ENCODE data around the gene RUNX1.

DNA sequence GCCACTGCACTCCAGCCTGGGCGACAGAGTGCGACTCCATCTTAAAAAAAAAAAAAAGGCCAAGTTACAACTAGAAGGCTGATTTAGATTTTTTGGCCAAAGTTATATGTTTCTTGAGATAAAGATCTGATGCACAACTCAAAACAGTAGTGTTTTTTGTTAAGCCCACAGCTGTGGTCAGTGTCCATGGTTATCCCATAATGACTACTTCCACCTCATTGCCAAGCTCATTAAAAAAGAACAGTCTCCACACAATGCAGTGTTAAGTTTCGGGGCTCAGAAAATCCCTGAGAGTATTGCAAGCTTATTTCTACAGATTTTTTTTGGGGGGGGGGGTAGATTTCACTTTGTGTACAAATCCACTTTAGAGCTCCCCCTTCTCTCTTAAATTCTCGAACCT, 120.5 kb downstream of the RUNX1 start:
- TF ChIP-seq, protein P1, sequence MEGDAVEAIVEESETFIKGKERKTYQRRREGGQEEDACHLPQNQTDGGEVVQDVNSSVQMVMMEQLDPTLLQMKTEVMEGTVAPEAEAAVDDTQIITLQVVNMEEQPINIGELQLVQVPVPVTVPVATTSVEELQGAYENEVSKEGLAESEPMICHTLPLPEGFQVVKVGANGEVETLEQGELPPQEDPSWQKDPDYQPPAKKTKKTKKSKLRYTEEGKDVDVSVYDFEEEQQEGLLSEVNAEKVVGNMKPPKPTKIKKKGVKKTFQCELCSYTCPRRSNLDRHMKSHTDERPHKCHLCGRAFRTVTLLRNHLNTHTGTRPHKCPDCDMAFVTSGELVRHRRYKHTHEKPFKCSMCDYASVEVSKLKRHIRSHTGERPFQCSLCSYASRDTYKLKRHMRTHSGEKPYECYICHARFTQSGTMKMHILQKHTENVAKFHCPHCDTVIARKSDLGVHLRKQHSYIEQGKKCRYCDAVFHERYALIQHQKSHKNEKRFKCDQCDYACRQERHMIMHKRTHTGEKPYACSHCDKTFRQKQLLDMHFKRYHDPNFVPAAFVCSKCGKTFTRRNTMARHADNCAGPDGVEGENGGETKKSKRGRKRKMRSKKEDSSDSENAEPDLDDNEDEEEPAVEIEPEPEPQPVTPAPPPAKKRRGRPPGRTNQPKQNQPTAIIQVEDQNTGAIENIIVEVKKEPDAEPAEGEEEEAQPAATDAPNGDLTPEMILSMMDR (conservative IDR thresholded peaks at IDR 0.05) = no peak
- TF ChIP-seq ZFX (IDR thresholded peaks at IDR 0.05) = no peak

Measured in C4-2B (cell line).